WERI-Rb-1 (cell line): ENCODE measurements around the gene GULP1.
"Not testable (repeated sequence)": the region's sequence is repeated elsewhere in the genome, so short reads cannot be mapped to it uniquely, and the experiment has no call there.

ENCODE experiments used
- DNase-seq: peaks from one replicate; pipeline ENCODE4 v3.0.0-alpha.2; 2020
- H3K27ac ChIP-seq: fragments of 250-450 bp; sonication (Bioruptor Pico); 2 replicates; pipeline ENCODE4 v1.5.1; 2020; ENCODE audit warnings: mild to moderate bottlenecking, moderate library complexity
- H3K27me3 ChIP-seq: fragments of 250-450 bp; sonication (Bioruptor Pico); 2 replicates; pipeline ENCODE4 v1.5.1; 2021; ENCODE audit warnings: mild to moderate bottlenecking, low read depth, moderate library complexity; ENCODE audit not compliant: insufficient read depth, severe bottlenecking
- H3K36me3 ChIP-seq: fragments of 250-450 bp; sonication (Bioruptor Pico); 2 replicates; pipeline ENCODE4 v1.5.1; 2020; ENCODE audit warnings: mild to moderate bottlenecking, moderate library complexity
- H3K4me3 ChIP-seq: 2 replicates; pipeline ENCODE4 v1.5.1; 2011; ENCODE audit warnings: low read depth, mild to moderate bottlenecking, control low read depth, low read length
- H3K9me3 ChIP-seq: fragments of 250-450 bp; sonication (Bioruptor Pico); 2 replicates; pipeline ENCODE4 v1.5.1; 2021; ENCODE audit warnings: mild to moderate bottlenecking, moderate library complexity; ENCODE audit not compliant: severe bottlenecking
- TF ChIP-seq, protein P1 (sequence below): IDR thresholded peaks from 2 replicates; pipeline ENCODE4 v1.5.1; 2011; ENCODE audit warnings: low read depth, mild to moderate bottlenecking, control low read depth, inconsistent platforms, low read length

Gene GULP1

DNA sequence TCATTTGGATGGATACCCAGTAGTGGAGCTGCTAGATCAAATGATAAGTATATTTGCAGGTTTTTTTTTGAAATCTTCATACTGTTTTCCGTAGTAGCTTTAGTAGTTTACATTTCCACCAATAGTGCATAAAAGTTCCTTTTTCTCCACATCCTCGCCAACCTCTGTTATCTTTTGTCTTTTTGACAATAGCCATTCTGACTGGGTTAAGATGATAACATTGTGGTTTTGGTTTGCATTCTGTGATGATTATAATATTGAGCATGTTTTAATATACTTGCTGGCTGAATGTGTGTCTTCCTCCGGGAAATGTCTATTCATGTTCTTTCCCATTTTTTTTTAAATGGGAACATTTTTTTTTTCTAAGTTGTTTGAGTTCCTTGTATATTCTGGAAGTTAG, 260.0 kb downstream of the GULP1 start:
- H3K27me3 ChIP-seq, result no peaks in the 10 kb centered on the region
- TF ChIP-seq, protein P1, sequence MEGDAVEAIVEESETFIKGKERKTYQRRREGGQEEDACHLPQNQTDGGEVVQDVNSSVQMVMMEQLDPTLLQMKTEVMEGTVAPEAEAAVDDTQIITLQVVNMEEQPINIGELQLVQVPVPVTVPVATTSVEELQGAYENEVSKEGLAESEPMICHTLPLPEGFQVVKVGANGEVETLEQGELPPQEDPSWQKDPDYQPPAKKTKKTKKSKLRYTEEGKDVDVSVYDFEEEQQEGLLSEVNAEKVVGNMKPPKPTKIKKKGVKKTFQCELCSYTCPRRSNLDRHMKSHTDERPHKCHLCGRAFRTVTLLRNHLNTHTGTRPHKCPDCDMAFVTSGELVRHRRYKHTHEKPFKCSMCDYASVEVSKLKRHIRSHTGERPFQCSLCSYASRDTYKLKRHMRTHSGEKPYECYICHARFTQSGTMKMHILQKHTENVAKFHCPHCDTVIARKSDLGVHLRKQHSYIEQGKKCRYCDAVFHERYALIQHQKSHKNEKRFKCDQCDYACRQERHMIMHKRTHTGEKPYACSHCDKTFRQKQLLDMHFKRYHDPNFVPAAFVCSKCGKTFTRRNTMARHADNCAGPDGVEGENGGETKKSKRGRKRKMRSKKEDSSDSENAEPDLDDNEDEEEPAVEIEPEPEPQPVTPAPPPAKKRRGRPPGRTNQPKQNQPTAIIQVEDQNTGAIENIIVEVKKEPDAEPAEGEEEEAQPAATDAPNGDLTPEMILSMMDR, result no peak
- no peaks in the 10 kb centered on the region for H3K36me3 ChIP-seq
- no peak overlapping the region for H3K4me3 ChIP-seq
- no peaks in the 10 kb centered on the region for H3K9me3 ChIP-seq
- H3K27ac ChIP-seq, result no peak overlapping the region
- DNase-seq, result no peak

DNA sequence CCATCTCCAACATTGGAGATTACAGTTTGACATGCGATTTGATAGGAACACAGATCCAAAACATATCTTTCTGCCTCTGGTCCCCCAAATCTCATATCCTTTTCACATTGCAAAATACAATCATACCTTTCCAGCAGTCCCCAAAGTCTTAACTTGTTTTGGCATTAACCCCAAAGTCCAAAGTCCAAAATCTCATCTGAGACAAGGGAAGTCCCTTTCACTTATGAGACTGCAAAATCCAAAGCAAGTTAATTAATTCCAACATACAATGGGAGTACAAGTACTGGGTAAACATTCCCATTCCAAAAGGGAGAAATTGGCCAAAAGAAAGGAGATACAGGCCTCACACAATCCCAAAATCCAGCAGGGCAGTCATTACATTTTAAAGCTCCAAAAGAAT, 265.4 kb downstream of the GULP1 start:
- H3K9me3 ChIP-seq, result no peaks in the 10 kb centered on the region
- no peak for DNase-seq
- TF ChIP-seq, protein P1, result no peak
- H3K27me3 ChIP-seq, result no peaks in the 10 kb centered on the region
- H3K4me3 ChIP-seq, result no peak overlapping the region
- no peak overlapping the region for H3K27ac ChIP-seq
- H3K36me3 ChIP-seq, result no peaks in the 10 kb centered on the region

DNA sequence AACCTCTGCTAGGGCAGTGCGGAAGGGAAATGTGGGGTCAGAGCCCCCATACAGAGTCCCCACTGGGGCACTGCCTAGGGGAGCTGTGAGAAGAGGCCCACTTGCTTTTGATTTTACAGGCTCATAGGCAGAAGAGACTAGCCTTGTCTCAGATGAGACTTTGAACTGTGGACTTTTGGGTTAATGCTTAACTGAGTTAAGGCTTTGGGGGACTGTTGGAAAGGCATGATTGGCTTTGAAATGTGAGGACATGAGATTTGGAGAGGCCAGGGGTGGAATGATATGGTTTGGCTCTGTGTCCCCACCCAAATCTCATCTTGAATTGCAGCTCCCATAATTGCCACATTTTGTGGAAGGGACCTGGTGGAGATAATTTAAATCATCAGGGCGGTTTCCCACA, 267.8 kb downstream of the GULP1 start:
- not testable (repeated sequence) for H3K9me3 ChIP-seq, DNase-seq, H3K4me3 ChIP-seq, H3K27ac ChIP-seq, H3K27me3 ChIP-seq, H3K36me3 ChIP-seq

DNA sequence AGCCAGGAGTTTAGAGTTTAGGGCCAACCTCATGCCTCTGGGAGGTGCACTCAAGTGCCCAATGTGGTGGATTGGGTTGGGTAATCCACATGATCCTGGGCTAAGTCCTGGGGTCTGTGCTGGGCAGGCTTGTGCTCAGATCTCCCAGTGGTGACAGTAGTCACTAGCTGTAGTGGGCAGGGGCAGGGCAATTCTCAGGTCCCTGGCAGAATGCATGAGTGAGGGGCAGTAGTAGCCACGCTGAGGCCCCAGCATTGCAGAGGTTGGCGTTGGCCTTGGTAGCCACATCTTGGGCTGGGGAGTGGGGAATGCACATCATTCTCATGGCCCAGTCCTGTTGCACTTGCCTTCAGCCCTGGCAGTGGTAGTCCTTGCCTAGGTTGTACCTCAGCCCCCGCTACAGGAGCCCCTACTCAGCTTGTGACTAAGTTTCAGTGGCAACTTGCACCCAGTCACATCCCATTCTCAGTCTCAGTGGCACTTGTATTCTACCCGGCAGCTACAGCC, 269.9 kb downstream of the GULP1 start:
- Histone ChIP-seq H3K4me3 (no peak overlapping the region), H3K27me3 (no peaks in the 10 kb centered on the region), H3K27ac (no peak overlapping the region), H3K9me3 (no peaks in the 10 kb centered on the region), H3K36me3 (no peaks in the 10 kb centered on the region)
- TF ChIP-seq, protein P1, result no peak
- DNase-seq, result no peak

DNA sequence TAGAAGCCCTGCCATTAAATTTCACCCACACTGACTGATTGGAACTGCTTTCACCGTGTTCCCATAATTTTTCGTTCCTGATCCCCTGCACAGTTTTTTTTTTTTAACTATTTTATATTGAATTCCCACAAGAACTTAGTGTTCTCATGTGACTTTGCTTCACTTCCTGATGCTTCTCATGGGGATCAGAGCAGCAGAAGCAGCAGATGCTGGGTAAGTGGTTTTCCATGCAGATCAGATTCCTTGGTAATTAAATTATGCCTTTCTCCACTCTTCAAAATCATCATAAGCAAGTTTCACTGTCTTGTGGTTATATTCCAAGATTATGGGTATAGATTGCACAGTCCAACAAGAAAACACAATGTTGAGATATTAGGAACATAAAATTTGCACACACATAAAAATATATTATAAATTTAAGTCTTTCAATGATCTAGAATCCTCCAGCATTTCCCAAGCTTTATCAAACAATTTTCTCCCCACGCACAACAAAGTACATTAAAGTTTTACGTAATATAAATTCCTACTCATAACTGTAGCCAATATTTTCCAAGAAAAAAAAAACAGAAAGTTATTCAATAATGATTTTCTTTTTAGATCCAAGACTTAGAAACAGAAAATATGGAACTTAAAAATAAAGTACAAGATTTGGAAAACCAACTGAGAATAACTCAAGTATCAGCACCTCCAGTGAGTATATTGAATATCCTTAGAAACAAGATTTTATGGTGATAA, 277.9 kb downstream of the GULP1 start:
- Histone ChIP-seq H3K27ac (no peak overlapping the region), H3K4me3 (no peak overlapping the region), H3K9me3 (no peaks in the 10 kb centered on the region), H3K27me3 (no peaks in the 10 kb centered on the region), H3K36me3 (no peaks in the 10 kb centered on the region)
- TF ChIP-seq, protein P1, result no peak
- DNase-seq, result no peak

DNA sequence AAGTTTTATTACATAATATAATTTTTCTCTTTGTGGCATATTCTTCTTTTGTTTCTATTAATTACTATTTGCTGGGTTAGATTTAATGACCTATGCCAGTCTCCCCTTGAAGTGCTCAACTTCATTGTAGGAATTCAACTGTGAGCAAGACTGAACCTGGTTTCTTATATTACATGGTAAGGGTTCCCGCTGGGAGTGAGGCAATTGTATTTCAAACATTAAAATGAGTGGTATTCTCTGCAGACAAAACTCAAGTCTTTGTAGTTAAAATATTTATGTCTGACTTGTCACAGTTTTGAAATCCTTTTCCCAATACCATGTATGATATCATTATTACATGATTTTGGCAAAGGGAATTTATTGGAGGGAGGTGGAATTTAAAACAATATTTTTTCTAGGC, 278.7 kb downstream of the GULP1 start:
- no peak overlapping the region for H3K4me3 ChIP-seq
- no peak overlapping the region for H3K27ac ChIP-seq
- DNase-seq, result no peak
- no peaks in the 10 kb centered on the region for H3K9me3 ChIP-seq
- no peaks in the 10 kb centered on the region for H3K27me3 ChIP-seq
- TF ChIP-seq, protein P1, result no peak
- no peaks in the 10 kb centered on the region for H3K36me3 ChIP-seq
